Coronary artery (tissue), 2 donors: ENCODE measurements around the gene ATP9B.
"Not testable (repeated sequence)": the region's sequence is repeated elsewhere in the genome, so short reads cannot be mapped to it uniquely, and the experiment has no call there.

Source experiments
- DNase-seq: peaks from one replicate; pipeline ENCODE4 v3.0.0-alpha.2; 2017; ENCODE audit warnings: low spot score
- H3K27ac ChIP-seq, 2 donors: fragments of 200-600 bp; sonication (generic); one replicate each; pipeline ENCODE4 v1.5.1; 2016 to 2019
- H3K4me3 ChIP-seq: fragments of 200-600 bp; sonication (generic); 2 replicates; pipeline ENCODE4 v1.5.1; 2016; ENCODE audit warnings: mild to moderate bottlenecking, moderate library complexity
- CTCF ChIP-seq: fragments of 200-600 bp; sonication (generic); IDR thresholded peaks from one replicate; pipeline ENCODE4 v1.5.1; 2019; ENCODE audit warnings: antibody characterized with exemption

Gene ATP9B

DNA sequence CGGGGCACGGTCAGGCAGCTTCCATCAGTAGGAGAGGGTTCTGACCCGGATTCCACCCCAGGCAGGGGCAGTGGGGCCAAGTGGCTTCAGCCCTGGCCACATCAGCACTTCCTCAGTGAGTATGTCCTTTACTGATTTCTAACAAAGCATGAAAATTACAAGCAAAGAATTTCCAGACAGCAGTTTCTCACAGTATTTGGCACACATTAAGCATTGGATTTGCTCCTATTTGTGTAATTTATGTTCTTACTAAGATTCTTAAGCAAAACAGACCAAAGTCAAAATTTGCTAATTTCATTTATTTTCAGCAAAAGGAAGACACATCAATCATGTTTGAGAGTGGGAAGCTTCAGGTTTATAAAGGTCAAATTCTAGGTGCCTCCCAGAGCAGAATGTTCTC lies 253.2 kb downstream of the ATP9B start:
- Histone ChIP-seq H3K4me3 (no peak overlapping the region), H3K27ac (no peak overlapping the region)
- TF ChIP-seq CTCF: no peak
- DNase-seq: no peak

- Histone ChIP-seq H3K4me3 (no peak overlapping the region), H3K27ac (no peak overlapping the region)
- DNase-seq: no peak
- TF ChIP-seq CTCF: no peak
Measured at GRCh38 chr18:79323471-79323870, 254.3 kb downstream of the ATP9B start.

- no peak for TF ChIP-seq CTCF
- Histone ChIP-seq H3K27ac (no peak overlapping the region), H3K4me3 (no peak overlapping the region)
- no peak for DNase-seq
Measured at GRCh38 chr18:79326413-79327198, 257.4 kb downstream of the ATP9B start.

DNA sequence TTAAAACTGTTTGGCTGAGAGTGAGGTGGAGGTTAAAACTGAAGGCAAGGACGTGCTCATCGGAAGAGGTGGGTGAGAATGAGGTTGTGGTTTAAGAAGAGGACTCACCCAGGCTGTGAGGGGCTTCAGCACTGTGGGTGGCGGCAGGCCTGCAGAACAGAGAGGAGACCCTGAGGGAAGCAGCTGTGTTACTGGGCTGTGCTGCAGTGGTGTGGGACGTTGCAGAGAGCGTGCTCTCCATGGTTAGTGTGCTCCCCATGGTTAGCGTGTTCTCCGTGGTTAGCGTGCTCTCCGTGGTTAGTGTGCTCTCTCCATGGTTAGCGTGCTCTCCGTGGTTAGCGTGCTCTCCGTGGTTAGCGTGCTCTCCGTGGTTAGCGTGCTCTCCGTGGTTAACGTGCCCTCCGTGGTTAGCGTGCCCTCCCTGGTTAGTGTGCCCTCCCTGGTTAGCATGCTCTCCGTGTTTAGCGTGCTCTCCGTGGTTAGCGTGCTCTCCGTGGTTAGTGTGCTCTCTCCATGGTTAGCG lies 258.1 kb downstream of the ATP9B start:
- DNase-seq: no peak
- no peak overlapping the region for H3K27ac ChIP-seq
- no peak for TF ChIP-seq CTCF

DNA sequence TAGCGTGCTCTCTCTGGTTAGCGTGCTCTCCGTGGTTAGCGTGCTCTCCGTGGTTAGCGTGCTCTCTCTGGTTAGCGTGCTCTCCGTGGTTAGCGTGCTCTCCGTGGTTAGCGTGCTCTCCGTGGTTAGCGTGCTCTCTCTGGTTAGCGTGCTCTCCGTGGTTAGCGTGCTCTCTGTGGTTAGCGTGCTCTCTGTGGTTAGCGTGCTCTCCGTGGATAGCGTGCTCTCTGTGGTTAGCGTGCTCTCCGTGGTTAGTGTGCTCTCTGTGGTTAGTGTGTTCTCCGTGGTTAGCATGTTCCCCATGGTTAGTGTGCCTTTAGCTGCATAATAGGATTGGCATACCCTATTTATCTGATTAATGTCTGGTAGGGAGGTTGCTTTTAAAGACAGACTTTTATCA lies 258.7 kb downstream of the ATP9B start:
- not testable (repeated sequence) for DNase-seq, H3K4me3 ChIP-seq, H3K27ac ChIP-seq

More for the DNA sequence above, 258.1 kb downstream of the ATP9B start:
- no peak overlapping the region for H3K4me3 ChIP-seq

DNA sequence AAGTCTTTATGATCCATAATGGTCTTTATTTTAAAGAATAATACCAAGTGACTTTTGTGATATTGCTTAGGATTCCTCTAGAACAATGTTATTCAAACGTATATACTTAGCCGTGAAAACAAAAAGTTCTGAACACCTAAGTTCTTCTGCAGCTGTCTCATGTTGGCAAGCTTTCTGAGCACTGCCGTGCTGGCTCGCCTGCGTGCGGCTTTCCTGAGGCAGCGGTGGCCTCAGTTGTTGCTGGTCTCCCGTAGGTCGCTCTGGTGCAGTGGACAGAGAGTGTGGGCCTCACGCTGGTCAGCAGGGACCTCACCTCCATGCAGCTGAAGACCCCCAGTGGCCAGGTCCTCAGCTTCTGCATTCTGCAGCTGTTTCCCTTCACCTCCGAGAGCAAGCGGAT lies 259.7 kb downstream of the ATP9B start:
- TF ChIP-seq CTCF: no peak
- Histone ChIP-seq H3K4me3 (no peak overlapping the region), H3K27ac (no peak overlapping the region)
- no peak for DNase-seq

DNA sequence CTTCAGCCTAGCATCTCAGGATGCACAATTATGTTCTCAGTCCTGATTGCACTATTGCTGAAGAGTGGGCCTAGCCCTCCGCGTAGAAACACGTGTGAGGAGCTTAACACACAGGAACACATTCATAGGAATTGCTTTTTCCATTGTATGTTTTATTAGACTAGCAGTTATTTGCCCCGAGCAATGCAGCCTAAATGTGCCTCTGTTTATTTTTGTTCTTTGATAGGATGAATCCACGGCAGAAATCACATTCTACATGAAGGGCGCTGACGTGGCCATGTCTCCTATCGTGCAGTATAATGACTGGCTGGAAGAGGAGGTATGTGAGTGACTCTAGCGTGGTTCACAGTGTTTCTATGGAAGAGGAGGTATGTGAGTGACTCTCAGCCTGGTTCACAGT lies 260.6 kb downstream of the ATP9B start:
- TF ChIP-seq CTCF: no peak
- no peak overlapping the region for H3K4me3 ChIP-seq
- H3K27ac ChIP-seq: no peak overlapping the region
- DNase-seq: no peak
